NCI-H146 treated with DMSO at 0.1 percent for 48 hours (cell line): ENCODE data around the gene EEF1A2.

Source experiments
- DNase-seq: peaks from one replicate; lab custom pipeline; 2025; ENCODE audit not compliant: unreplicated experiment; lab: John Stamatoyannopoulos, UW

EEF1A2 gene

DNA sequence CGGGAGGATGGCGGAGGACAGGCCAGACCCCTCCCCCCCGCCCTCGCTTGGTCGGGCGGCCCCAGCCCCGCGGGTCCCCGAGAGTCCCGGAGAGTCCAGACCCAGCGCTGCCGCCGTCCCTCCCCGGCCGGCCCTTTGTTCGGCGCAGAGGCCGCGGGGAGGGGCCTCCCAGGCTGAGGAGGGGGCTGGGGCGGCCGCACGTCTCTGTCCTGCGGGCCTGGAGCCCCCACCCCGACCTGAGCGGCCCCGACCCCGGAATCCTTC lies 27.2 kb downstream of the EEF1A2 start:
- DNase-seq, result no peak

DNA sequence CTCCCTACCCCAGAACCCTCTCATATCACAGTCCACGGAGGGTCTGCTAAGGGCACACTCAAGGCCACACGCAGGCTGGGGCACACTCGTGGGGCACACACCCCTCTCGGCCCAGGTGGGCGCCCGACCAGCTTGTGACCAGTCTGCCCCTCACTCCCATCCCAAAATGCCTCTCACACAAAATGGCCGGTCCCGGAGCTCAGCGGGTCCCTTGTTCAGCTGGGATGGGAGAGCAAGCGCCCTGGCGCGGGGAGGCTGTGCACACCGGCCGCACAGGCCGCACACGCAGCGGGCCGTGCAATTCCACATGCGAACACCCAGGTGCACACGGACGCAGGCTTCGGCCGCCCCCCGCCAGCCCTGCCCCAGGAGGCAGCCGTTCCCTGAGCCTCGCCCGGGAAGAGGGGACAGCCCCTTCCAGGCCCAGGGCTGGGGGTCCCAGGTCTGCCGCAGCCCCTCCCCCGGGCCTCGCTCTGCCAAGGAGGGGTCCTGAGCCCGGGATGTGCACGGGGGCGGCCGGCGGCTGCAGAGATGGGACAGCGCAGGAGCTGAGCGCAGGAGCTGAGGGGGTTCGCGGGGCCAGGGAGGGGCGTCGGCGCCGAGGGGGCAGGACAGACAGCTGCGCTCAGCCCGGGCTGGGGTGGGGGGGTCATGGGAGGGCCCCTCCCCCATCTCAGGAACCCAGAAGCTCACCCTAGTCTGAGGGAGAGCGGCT lies 27.7 kb downstream of the EEF1A2 start:
- no peak for DNase-seq

DNA sequence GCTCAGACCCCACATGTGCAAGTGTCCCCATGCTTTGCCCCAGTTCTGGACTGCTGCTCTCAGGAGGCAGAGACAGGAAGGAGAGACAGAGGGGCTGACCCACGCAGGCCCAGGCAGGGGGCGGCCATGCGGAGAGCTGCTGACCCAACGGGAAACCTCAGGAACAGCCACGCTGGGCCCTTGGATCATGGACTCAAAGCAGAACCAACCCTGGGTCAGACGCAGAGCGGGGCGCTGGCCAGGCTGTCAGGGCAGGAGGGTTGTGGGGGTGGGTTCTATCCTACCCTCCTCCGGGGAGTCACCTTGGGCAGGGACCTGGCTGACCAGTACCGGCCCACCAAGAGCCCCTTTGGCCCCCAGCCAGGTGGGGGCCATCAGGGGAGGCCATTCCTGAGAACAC lies 28.5 kb downstream of the EEF1A2 start:
- DNase-seq, result no peak

DNA sequence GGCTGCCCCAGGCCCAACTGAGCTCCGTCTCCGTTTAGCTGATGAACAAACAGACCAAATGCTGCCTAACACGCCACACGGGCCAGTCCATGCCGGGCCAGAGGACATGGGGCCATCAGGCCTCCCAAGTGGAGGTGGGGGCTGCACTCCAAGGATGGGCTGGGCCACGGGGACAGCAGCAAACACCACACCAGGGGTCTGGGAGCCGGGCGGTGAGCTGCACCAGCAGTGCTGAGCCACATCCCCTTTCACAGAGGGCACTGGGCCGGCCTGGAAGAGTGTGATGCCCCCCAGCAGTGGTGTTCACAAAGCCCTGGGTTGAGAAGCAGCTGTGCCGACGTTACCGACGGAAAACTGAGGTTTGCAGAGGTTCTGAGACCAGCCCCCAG lies 29.2 kb downstream of the EEF1A2 start:
- DNase-seq, result no peak

DNA sequence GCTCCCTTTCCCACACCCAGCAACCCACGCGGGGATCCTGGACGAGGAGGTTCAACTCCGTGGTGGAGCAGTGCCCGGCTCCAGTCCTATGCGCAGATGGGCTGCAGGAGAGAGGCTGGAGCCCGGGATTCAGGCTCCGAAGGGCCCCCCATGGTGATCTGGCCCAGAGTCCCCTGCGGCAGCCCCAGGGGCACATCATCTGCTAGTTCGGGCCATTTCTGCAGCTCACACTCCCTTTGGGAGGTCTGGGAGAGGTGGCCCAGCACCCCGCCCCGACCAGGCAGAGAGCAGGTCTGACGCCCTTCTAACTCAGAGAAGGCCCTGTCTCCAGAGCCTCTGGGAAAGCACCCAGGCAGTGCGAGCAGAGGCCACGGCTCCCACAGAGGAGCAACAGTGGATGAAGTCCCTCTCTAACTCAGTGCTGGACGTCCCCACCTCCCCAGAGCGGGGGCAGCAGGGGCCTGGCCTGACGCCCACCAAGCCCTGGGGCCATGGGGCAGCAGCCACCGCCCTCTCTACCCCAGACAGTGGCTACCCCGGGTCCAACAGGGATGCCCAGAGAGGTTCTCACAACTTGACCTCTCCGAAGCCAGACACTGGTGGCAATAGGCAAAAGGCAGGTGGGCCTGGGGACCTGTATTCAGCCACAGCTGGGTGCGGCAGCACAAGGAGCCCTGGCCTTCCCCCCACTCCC lies 29.7 kb downstream of the EEF1A2 start:
- DNase-seq, result no peak

DNA sequence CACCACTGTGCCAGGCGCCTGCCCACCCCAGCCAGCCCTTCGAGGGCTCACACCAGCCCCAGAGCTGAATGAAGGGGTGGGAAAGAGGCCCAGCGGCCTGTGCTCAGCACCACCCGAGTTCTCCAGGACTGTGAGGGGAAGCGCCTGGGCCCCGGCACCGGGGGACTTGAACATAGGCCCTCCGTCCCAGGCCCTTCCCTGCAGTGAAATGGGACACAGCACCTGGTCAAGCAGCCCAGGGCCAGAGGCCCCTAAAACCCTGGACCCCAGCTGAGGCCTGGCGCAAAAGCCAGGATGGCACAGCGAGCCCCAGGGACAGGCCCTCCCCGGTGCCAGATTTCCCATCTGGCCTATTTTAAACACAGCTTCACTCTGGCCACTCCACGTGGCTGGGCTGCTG lies 30.5 kb downstream of the EEF1A2 start:
- DNase-seq, result no peak

DNA sequence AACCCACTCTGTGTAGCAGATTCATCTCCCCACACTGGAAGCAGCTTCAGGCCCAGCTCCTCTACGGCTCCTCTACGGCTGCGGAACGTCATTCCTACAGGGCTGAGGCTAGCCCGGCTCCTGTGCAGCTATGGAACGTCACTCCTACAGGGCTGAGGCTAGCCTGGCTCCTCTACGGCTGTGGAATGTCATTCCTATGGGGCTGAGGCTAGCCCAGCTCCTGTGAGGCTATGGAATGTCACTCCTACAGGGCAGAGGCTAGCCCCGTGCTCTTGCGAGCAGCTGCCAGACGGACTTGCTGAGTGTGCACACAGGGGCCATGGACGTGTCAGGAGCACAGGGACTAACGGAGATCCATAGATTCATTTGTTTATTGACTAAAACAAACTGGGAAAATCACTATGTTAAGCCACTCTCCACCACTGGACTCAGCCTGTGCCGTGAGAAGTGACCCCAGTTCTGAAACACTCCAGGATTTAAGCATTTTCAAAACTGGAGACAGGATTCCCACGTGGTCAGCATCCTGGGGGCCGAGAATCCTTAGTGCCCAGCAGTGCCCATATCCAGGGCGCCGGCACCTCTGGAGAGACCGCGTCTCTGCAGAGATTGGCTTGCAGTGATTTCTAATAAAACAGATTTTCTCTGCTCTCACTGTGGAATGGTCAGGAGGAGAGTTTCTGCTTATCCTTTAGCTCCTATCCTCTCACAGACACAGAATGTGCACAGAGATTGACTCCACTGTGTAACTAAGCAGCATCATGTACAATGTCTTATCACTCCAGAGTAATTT lies 31.4 kb downstream of the EEF1A2 start:
- DNase-seq, result no peak

DNA sequence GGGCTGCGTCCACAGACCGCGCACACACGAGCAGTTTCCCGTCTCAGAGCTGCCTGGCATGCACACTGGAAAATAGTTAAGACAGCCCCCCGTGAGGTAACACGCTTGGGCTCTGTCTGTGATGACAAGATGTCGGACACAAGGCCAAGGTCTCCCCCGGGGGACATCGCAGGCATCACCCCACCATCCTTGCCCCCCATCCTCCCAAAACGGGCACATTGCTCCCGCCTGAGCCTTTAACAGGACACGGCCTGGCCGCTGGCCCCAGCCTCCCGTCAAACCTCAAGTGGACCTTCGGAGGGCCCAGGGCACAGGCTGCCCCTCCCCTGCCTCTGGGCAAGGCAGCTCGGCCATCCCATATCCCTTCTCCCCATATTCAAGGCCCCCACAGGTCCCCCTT lies 32.0 kb downstream of the EEF1A2 start:
- no peak for DNase-seq

DNA sequence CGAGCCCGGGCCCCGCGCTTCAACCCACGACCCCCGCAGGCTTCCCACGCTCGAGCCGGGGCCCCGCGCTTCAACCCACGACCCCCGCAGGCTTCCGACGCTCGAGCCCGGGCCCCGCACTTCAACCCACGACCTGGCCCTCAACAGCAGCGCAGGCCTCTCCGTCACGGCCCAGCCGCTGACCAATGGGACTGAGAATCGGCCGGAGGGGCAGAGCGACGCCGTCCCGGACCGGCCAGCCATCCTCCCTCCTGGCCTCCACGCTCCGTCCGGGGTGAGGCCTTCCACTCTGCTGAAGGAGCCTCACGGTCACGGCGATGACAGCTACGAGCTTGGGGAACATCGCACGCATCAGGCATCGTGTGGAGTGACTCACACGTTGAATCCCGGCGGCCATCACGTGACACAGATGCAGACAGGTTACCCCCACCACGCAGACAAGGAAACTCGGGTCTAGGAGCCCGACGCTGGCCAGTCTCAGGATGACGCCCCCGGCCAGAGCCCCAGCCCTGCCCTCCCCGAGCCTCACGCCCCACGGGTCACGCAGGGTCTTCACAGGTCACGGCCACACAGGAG lies 32.5 kb downstream of the EEF1A2 start:
- DNase-seq, result no peak

DNA sequence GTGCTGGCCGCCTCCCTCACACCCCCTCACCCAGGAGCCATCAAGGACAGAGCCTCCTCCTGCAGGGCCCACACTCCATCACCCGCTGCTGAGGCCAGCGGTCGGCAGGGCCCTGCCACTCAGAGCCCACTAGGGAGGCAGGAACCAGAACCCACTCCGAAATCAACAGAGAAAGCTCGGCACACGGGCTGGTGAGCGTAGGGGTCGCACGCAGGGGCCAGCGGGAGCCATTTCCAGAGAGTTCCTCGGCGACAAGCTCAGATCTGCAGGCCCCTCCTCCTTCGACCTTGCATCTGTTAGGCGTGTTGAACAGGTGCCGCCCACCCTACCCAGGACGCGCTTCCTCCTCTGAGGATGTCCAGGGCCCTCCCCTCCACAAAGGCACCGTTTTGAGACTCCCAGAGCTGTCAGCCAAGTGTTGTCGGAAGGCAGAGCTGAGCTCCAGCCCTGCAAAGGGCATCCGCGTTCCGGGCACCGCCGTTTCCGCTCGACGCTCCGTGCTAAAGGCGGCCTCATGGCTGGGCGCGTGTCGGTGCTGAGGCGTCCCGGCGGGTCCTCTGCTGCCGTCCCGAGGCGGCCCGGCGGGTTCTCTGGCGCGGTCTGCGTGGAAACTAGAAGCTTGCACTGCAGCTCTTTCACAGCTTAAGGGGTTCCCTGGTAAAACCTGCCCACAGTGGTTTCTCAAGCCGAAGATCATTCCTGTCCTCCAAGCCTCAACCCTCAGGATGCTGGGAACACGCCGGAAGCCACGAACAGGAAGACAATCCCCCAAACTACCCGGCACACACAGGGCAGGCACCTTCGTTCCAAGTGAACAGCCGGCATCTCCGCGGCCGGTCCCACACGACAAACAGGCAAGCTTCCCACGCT lies 33.3 kb downstream of the EEF1A2 start:
- DNase-seq, result no peak

DNA sequence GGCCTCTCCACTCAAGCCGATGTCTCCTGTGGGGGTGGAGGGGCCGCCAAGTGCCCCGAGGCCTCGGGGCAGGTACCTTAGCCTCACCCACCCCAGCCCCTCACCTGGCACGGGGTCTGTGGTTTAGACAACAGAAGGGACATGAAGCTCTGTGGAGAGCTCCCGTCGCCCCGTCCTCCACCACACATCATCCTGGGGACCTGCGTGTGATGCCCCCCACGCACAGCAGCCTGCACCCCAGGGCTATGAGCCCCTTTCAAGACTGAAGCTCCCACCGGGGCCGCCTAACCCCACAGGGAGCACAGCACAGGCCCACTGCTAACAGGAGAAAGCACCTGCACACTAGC lies 34.6 kb downstream of the EEF1A2 start:
- no peak for DNase-seq

DNA sequence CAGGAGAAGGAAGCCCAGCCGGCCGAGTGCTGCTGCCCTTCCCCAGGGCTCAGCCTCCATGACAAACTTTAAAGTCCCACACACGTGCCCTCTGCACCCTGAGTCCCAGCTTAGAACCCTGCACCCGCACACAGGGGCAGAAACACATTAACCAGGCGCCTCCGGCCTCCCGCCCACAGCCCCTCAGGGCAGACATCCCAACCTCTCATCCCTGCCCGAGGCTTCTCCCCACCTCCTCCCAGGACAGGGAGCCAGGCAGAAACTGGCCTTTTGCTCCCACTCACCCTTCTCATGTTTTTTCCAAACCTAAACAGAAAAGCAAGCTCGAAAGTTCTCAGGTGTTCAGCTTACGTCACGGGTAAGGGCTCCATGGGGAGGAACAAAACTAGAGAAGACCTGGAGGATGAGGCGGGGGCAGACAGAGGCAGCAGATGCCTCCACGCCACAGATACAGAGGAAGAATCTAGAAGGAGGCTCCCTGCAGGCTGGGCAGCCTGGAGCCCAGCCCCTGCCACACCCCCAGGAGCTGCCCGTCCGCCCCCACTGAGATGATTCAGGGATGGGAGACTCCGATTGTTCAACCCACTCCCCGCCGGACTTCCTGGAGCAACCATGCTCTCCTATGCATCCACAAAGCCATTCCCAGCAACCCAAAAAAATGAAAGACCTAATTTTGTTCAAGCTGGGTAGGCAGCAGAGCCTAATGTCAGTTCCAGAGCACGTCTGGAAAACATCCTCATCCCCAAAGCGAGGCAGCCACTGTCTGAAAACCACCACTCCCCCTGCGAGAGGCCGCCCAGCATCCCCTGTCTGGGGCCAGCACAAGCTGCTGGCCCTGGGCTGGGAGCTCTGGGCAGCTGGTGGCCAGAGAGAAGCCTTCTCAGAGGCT lies 35.2 kb downstream of the EEF1A2 start:
- no peak for DNase-seq

DNA sequence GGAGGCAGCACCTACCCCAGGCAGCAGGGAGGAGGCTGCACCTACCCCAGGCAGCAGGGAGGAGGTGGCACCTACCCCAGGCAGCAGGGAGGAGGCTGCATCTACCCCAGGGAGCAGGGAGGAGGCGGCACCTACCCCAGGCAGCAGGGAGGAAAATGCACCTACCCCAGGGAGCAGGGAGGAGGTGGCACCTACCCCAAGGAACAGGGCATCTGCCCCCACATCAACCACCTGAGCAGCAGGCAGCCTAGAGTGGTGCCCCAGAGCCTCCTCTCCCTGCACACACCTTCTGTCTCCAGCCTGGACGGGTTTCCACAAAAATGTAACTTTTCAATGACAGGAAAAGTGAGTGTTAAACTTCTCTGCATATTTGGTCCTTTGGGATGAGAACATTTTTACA lies 36.6 kb downstream of the EEF1A2 start:
- DNase-seq, result no peak

DNA sequence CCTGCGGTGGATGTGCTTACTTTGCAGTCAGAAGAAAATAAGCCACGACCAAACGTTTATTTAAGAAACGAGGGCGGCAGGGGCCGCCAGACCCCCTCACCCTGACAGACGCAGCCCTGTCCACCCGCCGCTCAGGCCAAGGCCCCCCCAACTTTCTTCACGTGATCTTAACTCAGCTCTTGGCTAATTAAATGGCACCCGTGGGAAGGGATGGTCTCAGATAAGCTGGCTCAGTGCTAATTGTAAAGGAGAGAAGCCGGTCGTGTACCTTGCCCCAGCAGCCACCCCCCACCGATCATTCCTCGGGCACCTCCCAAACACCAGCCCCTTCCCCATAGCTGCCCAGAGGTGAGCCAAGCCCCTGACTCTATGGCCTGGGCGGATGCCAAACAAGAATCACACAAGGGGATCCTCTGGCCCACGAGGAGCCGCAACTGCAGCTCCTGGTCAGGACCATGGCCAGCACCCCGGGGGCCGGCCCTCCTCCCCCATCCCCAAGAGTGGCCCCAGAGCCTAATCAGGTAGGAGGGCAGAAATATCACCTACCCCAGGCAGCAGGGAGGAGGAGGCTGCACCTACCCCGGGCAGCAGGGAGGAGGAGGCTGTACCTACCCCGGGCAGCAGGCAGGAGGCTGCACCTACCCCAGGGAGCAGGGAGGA lies 37.6 kb downstream of the EEF1A2 start:
- DNase-seq, result no peak

DNA sequence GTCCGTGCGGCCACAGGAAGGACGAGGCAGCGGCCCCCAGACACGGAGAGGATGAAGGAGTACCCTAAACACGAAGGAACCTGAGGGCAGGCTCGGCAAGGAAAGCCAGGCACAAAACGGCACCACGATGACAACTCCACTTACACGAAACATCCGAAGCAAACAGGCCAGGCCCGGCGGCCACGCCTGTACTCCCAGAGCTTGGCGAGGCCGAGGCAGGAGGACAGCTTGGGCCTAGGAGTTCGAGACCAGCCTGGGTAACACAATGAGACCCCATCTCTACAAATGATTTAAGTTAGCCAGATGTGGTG lies 39.9 kb downstream of the EEF1A2 start:
- no peak for DNase-seq

DNA sequence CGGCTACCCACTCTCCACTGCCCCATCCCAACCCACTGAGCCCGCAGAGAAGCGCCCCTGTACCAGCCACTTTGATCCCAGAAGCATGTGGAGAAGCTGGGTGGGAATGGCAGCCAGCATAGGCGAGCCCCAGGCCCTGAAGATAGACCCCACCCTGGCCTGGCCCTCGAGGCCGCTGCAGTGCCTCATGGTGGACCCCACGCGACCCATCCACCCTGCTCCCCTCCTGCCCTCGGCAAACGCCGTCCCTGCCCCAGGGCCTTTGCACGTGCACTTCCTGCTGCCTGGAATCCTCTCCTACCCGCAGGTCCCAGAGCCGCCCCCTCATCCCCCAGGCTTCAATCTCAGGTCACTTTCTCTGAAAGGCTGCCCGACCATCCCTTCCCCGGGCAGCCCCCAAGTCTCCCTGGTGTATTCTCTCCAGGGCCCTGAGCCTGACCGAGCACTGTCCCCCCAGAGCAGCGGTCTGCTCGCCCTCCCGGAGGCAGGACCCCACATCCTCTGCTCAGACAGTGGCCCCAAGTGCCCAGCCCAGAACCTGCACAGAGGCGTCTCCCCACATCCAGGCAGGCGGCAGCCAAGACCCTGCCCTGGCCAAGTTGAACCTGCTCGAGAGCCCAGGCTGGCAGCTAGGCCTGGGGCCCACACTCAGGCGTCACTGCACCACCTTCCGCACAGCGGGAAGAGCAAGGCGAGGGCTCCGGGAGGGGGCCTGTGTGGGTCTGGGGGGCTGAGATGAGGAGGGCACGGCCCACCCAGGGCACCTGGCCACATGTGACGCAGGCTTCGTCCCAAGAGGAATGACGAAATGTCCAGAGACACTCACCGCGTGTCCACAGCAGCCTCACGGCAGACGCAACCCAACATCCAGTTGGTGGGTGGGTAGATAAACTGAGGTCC lies 40.5 kb downstream of the EEF1A2 start:
- no peak for DNase-seq

DNA sequence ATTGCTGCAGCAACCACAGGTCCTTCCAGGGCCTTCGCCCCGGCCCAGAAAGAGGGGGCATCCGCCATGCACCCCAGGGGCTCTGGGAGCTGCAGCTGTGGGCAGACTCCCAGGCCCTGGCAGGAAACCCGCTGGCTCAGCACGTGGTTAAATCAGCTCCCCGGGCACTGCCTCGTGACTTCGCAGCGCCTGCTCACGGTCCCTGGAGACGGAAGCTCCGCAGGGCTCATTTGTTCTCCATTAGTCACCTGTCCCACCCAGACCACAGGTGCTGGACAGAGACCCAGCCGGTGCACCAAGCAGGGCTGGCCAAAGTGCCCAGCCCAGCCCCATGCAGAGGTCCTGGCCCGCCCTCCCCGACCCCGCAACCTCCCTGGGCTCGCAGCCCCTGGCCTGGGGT lies 41.1 kb downstream of the EEF1A2 start:
- DNase-seq, result peak; percentile 40

DNA sequence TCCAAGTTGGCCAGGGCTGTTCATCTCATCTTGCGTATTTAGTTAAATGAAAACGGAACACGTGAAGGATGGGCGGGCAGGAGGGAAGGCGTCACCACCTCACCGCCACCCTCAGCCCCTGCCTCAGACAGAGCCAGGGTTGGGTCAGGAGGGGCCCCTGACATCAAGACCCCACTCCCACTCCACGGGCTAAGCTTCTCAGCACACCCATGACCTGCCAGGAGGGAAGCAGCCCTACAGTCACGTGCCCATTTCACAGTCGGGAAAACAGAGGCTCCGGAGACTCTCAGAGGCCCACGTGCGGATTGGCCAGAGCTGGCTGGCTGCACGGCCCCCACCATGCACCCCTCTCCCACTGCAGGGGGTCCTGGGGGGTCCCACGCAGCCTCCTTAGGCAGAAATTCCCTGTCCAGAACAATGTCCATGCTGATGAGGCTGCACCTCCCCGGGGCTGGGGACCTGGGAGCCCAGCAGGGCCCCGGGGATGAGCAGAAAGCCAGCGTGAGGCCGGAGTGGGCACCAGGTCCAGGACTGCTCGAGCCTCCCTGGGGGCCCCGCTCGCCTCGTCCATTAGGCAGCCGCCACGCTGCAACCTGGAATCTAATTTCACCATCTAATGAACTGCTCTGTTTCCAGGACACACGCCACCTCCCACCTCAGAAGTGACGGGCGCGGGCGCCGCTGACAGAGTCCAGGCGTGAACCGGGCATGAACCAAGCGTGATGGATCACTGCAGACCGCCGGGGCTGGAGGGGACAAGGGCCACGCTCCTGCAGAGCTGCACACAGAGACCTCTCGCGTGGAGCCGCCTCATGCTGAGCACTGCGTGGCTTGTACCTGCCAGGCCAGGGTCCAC lies 42.2 kb downstream of the EEF1A2 start:
- DNase-seq, result peak; percentile 22
